ENCODE measurements around the gene P2RY2.

DNA sequence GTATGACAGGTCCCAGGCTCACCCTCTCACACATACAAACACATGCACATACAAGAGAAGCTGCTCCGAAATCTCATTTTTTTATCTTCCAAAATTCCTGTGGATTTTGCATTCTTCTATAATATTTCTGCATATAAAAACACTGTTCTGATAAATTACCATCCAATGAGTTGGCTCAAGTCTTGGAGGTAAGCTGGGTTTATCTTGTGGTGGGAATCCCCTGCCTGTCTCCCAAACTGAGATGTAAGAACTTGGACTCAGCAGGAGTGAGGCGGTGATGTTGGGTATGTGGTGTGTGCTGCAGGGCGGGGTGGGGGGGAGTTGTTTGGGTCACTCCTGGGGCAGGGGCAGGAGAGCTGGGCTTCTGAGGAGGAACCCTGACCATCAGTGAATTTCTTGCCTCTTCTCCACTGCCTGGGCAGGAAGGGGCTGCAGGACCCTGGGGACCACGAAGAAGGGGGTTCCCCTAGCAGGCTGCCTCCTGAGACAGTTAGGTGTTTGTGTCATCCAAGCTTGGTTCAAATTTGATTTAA lies 47.3 kb downstream of the P2RY2 start:
- TF ChIP-seq, protein P1, sequence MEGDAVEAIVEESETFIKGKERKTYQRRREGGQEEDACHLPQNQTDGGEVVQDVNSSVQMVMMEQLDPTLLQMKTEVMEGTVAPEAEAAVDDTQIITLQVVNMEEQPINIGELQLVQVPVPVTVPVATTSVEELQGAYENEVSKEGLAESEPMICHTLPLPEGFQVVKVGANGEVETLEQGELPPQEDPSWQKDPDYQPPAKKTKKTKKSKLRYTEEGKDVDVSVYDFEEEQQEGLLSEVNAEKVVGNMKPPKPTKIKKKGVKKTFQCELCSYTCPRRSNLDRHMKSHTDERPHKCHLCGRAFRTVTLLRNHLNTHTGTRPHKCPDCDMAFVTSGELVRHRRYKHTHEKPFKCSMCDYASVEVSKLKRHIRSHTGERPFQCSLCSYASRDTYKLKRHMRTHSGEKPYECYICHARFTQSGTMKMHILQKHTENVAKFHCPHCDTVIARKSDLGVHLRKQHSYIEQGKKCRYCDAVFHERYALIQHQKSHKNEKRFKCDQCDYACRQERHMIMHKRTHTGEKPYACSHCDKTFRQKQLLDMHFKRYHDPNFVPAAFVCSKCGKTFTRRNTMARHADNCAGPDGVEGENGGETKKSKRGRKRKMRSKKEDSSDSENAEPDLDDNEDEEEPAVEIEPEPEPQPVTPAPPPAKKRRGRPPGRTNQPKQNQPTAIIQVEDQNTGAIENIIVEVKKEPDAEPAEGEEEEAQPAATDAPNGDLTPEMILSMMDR (IDR thresholded peaks at IDR 0.05; ENCODE audit: low read depth, low read length, poor library complexity, severe bottlenecking): no peak
- no peak for TF ChIP-seq EZH2phosphoT487 (IDR thresholded peaks at IDR 0.05; ENCODE audit: borderline replicate concordance, low read length)

Data from DOHH2 (cell line).